ENCODE data around the gene NEAT1. TPM values are rescaled to one million over a fixed set of nuclear protein-coding genes. Genes with fewer than 3 reads are reported as not detected.

The NEAT1 gene
- total and polyA plus RNA-seq, 5 experiments from 2014 or later, result 1.3 to 414 (median 2.9) TPM

- Mint-ChIP-seq H3K4me3 (no peak overlapping the region), H3K9me3 (no peaks in the 10 kb centered on the region), H3K36me3 (peaks cover 0 to 74% (median 8%) of the 10 kb centered on the region in 3 donors), H3K27ac (no peak overlapping the region), H3K27me3 (no peaks in the 10 kb centered on the region), H3K4me1 (peaks cover 6 to 15% (median 12%) of the 10 kb centered on the region in 4 donors)
- ATAC-seq, result no peak
- POLR2A ChIA-PET, result interaction anchor here (1.0 to 1.4 kb wide), 2 partner anchors 11 to 16 kb away, joined by 3 to 4 read pairs; no protein-coding TSS in a partner anchor
- DNase-seq, result no peak
Measured at GRCh38 chr11:65399845-65400244, 22.8 kb upstream of the NEAT1 start.

GRCh38 chr11:65400307-65401072 lies 22.1 kb upstream of the NEAT1 start:
- DNase-seq, result no peak
- Mint-ChIP-seq H3K4me1 (peaks cover 6 to 15% (median 12%) of the 10 kb centered on the region in 4 donors), H3K27ac (no peak overlapping the region), H3K4me3 (no peak overlapping the region), H3K27me3 (no peaks in the 10 kb centered on the region), H3K36me3 (peaks cover 0 to 71% (median 8%) of the 10 kb centered on the region in 3 donors), H3K9me3 (no peaks in the 10 kb centered on the region)
- POLR2A ChIA-PET, result interaction anchor here (0.9 to 1.4 kb wide), 4 partner anchors 9 to 107 kb away, joined by 3 to 7 read pairs (median 4); no protein-coding TSS in a partner anchor
- no peak for ATAC-seq

GRCh38 chr11:65401073-65401802 lies 21.4 kb upstream of the NEAT1 start:
- Mint-ChIP-seq H3K9me3 (no peaks in the 10 kb centered on the region), H3K4me3 (no peak overlapping the region), H3K27me3 (no peaks in the 10 kb centered on the region), H3K27ac (peak overlapping the region in 4 of 10 donors; percentile 29 to 86 (median 70)), H3K4me1 (peaks cover 4 to 15% (median 12%) of the 10 kb centered on the region in 4 donors), H3K36me3 (peaks cover 0 to 71% (median 8%) of the 10 kb centered on the region in 3 donors)
- no peak for ATAC-seq
- POLR2A ChIA-PET, result interaction anchor here (0.6 to 1.4 kb wide), 5 partner anchors 8 to 107 kb away, joined by 3 to 7 read pairs (median 3); no protein-coding TSS in a partner anchor
- no peak for DNase-seq

GRCh38 chr11:65401803-65402248 lies 20.8 kb upstream of the NEAT1 start:
- Mint-ChIP-seq H3K4me3 (no peak overlapping the region), H3K36me3 (peaks cover 0 to 76% (median 8%) of the 10 kb centered on the region in 3 donors), H3K4me1 (peaks cover 4 to 15% (median 12%) of the 10 kb centered on the region in 4 donors), H3K27me3 (no peaks in the 10 kb centered on the region), H3K27ac (peak overlapping the region in 6 of 10 donors; percentile 5 to 86 (median 54)), H3K9me3 (no peaks in the 10 kb centered on the region)
- POLR2A ChIA-PET, result interaction anchor here (0.6 to 1.8 kb wide), 4 partner anchors 8 to 98 kb away, joined by 3 to 7 read pairs (median 4); partner anchors contain the start of genes MALAT1 and NEAT1
- ATAC-seq (no peak), DNase-seq (no peak)

GRCh38 chr11:65402790-65403189 lies 19.8 kb upstream of the NEAT1 start:
- Mint-ChIP-seq H3K27me3 (no peaks in the 10 kb centered on the region), H3K4me3 (no peak overlapping the region), H3K27ac (peak overlapping the region in 1 of 10 donors; percentile 83), H3K36me3 (peaks cover 0 to 72% (median 10%) of the 10 kb centered on the region in 3 donors), H3K9me3 (no peaks in the 10 kb centered on the region), H3K4me1 (peaks cover 1 to 17% (median 9%) of the 10 kb centered on the region in 4 donors)
- DNase-seq (no peak), ATAC-seq (no peak)
- POLR2A ChIA-PET, result interaction anchor here (0.5 to 1.8 kb wide), 6 partner anchors 10 to 107 kb away, joined by 3 to 4 read pairs (median 3); partner anchors contain the start of genes MALAT1 and NEAT1

- Mint-ChIP-seq H3K9me3 (no peaks in the 10 kb centered on the region), H3K4me1 (peaks cover 0 to 22% (median 9%) of the 10 kb centered on the region in 4 donors), H3K36me3 (peaks cover 0 to 70% (median 6%) of the 10 kb centered on the region in 3 donors), H3K4me3 (peak overlapping the region in 1 of 10 donors; percentile 16), H3K27me3 (no peaks in the 10 kb centered on the region), H3K27ac (peak overlapping the region in 8 of 10 donors; percentile 9 to 79 (median 64))
- DNase-seq (no peak), ATAC-seq (peak in 1 of 2 donors; percentile 53)
- POLR2A ChIA-PET, result interaction anchor here (0.8 to 1.8 kb wide), 5 partner anchors 9 to 106 kb away, joined by 3 to 6 read pairs (median 4); partner anchors contain the start of genes MALAT1 and SLC25A45
Measured at GRCh38 chr11:65403607-65404121, 18.9 kb upstream of the NEAT1 start.

GRCh38 chr11:65404210-65404609 lies 18.4 kb upstream of the NEAT1 start:
- POLR2A ChIA-PET, result interaction anchor here (1.0 kb wide), 1 partner anchor 92 kb away, joined by 6 read pairs; no protein-coding TSS in a partner anchor
- Mint-ChIP-seq H3K4me3 (no peak overlapping the region), H3K9me3 (no peaks in the 10 kb centered on the region), H3K27ac (peak overlapping the region in 2 of 10 donors; percentile 19 to 69), H3K27me3 (no peaks in the 10 kb centered on the region), H3K36me3 (peaks cover 0 to 71% (median 4%) of the 10 kb centered on the region in 3 donors), H3K4me1 (peaks cover 0 to 23% (median 9%) of the 10 kb centered on the region in 4 donors)
- DNase-seq (peak in 1 of 10 donors; percentile 42), ATAC-seq (peak in 1 of 2 donors; percentile 10)

GRCh38 chr11:65404638-65405339 lies 17.8 kb upstream of the NEAT1 start:
- Mint-ChIP-seq H3K4me3 (no peak overlapping the region), H3K27ac (peak overlapping the region in 2 of 10 donors; percentile 9 to 27), H3K36me3 (peaks cover 0 to 71% (median 2%) of the 10 kb centered on the region in 3 donors), H3K27me3 (no peaks in the 10 kb centered on the region), H3K9me3 (no peaks in the 10 kb centered on the region), H3K4me1 (peaks cover 0 to 23% (median 9%) of the 10 kb centered on the region in 4 donors)
- ATAC-seq (no peak), DNase-seq (peak in 1 of 10 donors; percentile 56)
- POLR2A ChIA-PET, result interaction anchor here (0.5 to 1.0 kb wide), 2 partner anchors 92 to 114 kb away, joined by 6 to 8 read pairs; no protein-coding TSS in a partner anchor

GRCh38 chr11:65410936-65411680 lies 11.5 kb upstream of the NEAT1 start:
- POLR2A ChIA-PET, result interaction anchor here (1.1 to 20.7 kb wide), 3 partner anchors 18 to 88 kb away, joined by 3 to 2047 read pairs (median 4); partner anchors contain the start of gene MALAT1
- Mint-ChIP-seq H3K27me3 (no peaks in the 10 kb centered on the region), H3K27ac (peak overlapping the region in 1 of 10 donors; percentile 52)

GRCh38 chr11:65411681-65412070 lies 10.9 kb upstream of the NEAT1 start:
- Mint-ChIP-seq H3K4me3 (no peak overlapping the region), H3K36me3 (peaks cover 0 to 49% (median 2%) of the 10 kb centered on the region in 3 donors), H3K4me1 (peaks cover 5 to 20% (median 14%) of the 10 kb centered on the region in 4 donors), H3K9me3 (no peaks in the 10 kb centered on the region), H3K27me3 (no peaks in the 10 kb centered on the region), H3K27ac (peak overlapping the region in 2 of 10 donors; percentile 52 to 53)
- ATAC-seq, result no peak
- DNase-seq, result peak in 1 of 10 donors; percentile 55
- POLR2A ChIA-PET, result interaction anchor here (1.1 to 20.7 kb wide), 3 partner anchors 18 to 88 kb away, joined by 3 to 2047 read pairs (median 4); partner anchors contain the start of gene MALAT1

More at GRCh38 chr11:65410936-65411680, 11.5 kb upstream of the NEAT1 start:
- ATAC-seq (no peak), DNase-seq (peak in 1 of 10 donors; percentile 41)
- Mint-ChIP-seq H3K36me3 (peaks cover 0 to 54% (median 2%) of the 10 kb centered on the region in 3 donors), H3K4me3 (no peak overlapping the region), H3K4me1 (peaks cover 2 to 15% (median 9%) of the 10 kb centered on the region in 4 donors), H3K9me3 (no peaks in the 10 kb centered on the region)
